OCI-LY3 (cell line): ENCODE data around the gene IL17RB.

Experiments
- H2AFZ ChIP-seq: fragments of 200-600, 300-600 bp; shearing (Covaris generic); 2 replicates; pipeline ENCODE4 v1.6.0; 2014; ENCODE audit warnings: antibody characterized with exemption, low read depth, low read length
- H3K27ac ChIP-seq: fragments of 200-600, 300-600 bp; sonication (generic); 2 replicates; pipeline ENCODE4 v1.5.1; 2014; ENCODE audit warnings: mild to moderate bottlenecking, low read length, moderate library complexity, mixed read lengths
- H3K27me3 ChIP-seq: fragments of 200-600, 300-600 bp; sonication (generic); 2 replicates; pipeline ENCODE4 v1.6.1; 2014; ENCODE audit warnings: low read depth, low read length, mixed read lengths
- H3K36me3 ChIP-seq: fragments of 200-600, 300-600 bp; sonication (generic); replicated peaks from 2 replicates; pipeline ENCODE3; 2014; ENCODE audit warnings: low read depth, low read length, mixed read lengths
- H3K4me1 ChIP-seq: fragments of 300-600, 200-600 bp; sonication (generic); 2 replicates; pipeline ENCODE4 v1.6.1; 2014; ENCODE audit warnings: low read length, mixed read lengths
- H3K4me2 ChIP-seq: fragments of 200-600, 300-600 bp; sonication (generic); 2 replicates; pipeline ENCODE4 v1.6.1; 2014; ENCODE audit warnings: low read length, mixed read lengths
- H3K4me3 ChIP-seq: fragments of 300-600, 200-600 bp; sonication (generic); 2 replicates; pipeline ENCODE4 v1.5.1; 2014; ENCODE audit warnings: antibody characterized with exemption, mild to moderate bottlenecking, low read length, moderate library complexity
- H3K79me2 ChIP-seq: fragments of 300-600, 200-600 bp; shearing (Covaris generic); 2 replicates; pipeline ENCODE4 v1.6.1; 2014; ENCODE audit warnings: mild to moderate bottlenecking, low read length, mixed read lengths
- H3K9ac ChIP-seq: fragments of 300-600, 200-600 bp; shearing (Covaris generic); 2 replicates; pipeline ENCODE4 v1.6.0; 2014; ENCODE audit warnings: mild to moderate bottlenecking, low read length, moderate library complexity
- H3K9me3 ChIP-seq: fragments of 200-600, 300-600 bp; shearing (Covaris generic); 2 replicates; pipeline ENCODE4 v1.6.1; 2014; ENCODE audit warnings: low read length, mixed read lengths; ENCODE audit not compliant: insufficient read depth
- H4K20me1 ChIP-seq: fragments of 200-600, 300-600 bp; sonication (generic); 2 replicates; pipeline ENCODE4 v1.6.1; 2016; ENCODE audit warnings: low read length, mixed read lengths; ENCODE audit not compliant: insufficient read depth
- CTCF ChIP-seq: fragments of 200-600, 300-600 bp; sonication (generic); IDR thresholded peaks from 2 replicates; pipeline ENCODE4 v1.5.1; 2014; ENCODE audit warnings: antibody characterized with exemption, low read length, low read depth
- EZH2phosphoT487 ChIP-seq: fragments of 200-600 bp; shearing (Covaris generic); IDR thresholded peaks from 2 replicates; pipeline ENCODE4 v1.6.1; 2018; ENCODE audit warnings: antibody characterized with exemption, mixed run types, low read depth

Gene IL17RB

GRCh38 chr3:53823956-53824657, 22.3 kb upstream of the IL17RB start:
- H3K9ac ChIP-seq, result no peak overlapping the region
- no peak overlapping the region for H3K4me3 ChIP-seq
- peaks cover 24% of the 10 kb centered on the region for H3K4me1 ChIP-seq
- H3K27ac ChIP-seq, result no peak overlapping the region
- no peak overlapping the region for H3K4me2 ChIP-seq
- TF ChIP-seq EZH2phosphoT487 (no peak), CTCF (no peak)
- no peaks in the 10 kb centered on the region for H4K20me1 ChIP-seq
- no peaks in the 10 kb centered on the region for H3K79me2 ChIP-seq
- H3K9me3 ChIP-seq, result no peaks in the 10 kb centered on the region
- no peaks in the 10 kb centered on the region for H3K27me3 ChIP-seq
- H3K36me3 ChIP-seq, result no peaks in the 10 kb centered on the region
- H2AFZ ChIP-seq, result no peak overlapping the region

- no peak overlapping the region for H3K27ac ChIP-seq
- no peak overlapping the region for H2AFZ ChIP-seq
- H3K79me2 ChIP-seq, result no peaks in the 10 kb centered on the region
- no peaks in the 10 kb centered on the region for H3K27me3 ChIP-seq
- H3K9ac ChIP-seq, result no peak overlapping the region
- no peaks in the 10 kb centered on the region for H3K36me3 ChIP-seq
- TF ChIP-seq EZH2phosphoT487 (no peak), CTCF (no peak)
- H3K4me3 ChIP-seq, result no peak overlapping the region
- H3K4me2 ChIP-seq, result no peak overlapping the region
- peaks cover 24% of the 10 kb centered on the region for H3K4me1 ChIP-seq
- H4K20me1 ChIP-seq, result no peaks in the 10 kb centered on the region
- no peaks in the 10 kb centered on the region for H3K9me3 ChIP-seq
Measured at GRCh38 chr3:53824795-53825194, 21.6 kb upstream of the IL17RB start.

GRCh38 chr3:53826048-53826447, 20.3 kb upstream of the IL17RB start:
- H4K20me1 ChIP-seq, result no peaks in the 10 kb centered on the region
- no peak for TF ChIP-seq EZH2phosphoT487
- no peak for TF ChIP-seq CTCF
- H3K27me3 ChIP-seq, result no peaks in the 10 kb centered on the region

GRCh38 chr3:53828581-53828980, 17.8 kb upstream of the IL17RB start:
- Histone ChIP-seq H3K4me1 (peaks cover 17% of the 10 kb centered on the region), H3K27ac (no peak overlapping the region), H3K9me3 (no peaks in the 10 kb centered on the region), H2AFZ (no peak overlapping the region), H4K20me1 (no peaks in the 10 kb centered on the region), H3K27me3 (no peaks in the 10 kb centered on the region), H3K79me2 (no peaks in the 10 kb centered on the region), H3K4me3 (no peak overlapping the region), H3K4me2 (no peak overlapping the region), H3K9ac (no peak overlapping the region), H3K36me3 (no peaks in the 10 kb centered on the region)
- no peak for TF ChIP-seq EZH2phosphoT487

More at GRCh38 chr3:53826048-53826447, 20.3 kb upstream of the IL17RB start:
- no peaks in the 10 kb centered on the region for H3K9me3 ChIP-seq
- H3K4me3 ChIP-seq, result no peak overlapping the region
- H3K27ac ChIP-seq, result no peak overlapping the region
- H2AFZ ChIP-seq, result peak overlapping the region; percentile 3; the same call in 1 of the 2 replicates
- H3K36me3 ChIP-seq, result no peaks in the 10 kb centered on the region
- no peak overlapping the region for H3K9ac ChIP-seq
- peak overlapping the region; percentile 9; the same call in 1 of the 2 replicates for H3K4me2 ChIP-seq
- H3K4me1 ChIP-seq, result peaks cover 24% of the 10 kb centered on the region
- H3K79me2 ChIP-seq, result no peaks in the 10 kb centered on the region
